Tibial nerve (tissue), 4 donors: ENCODE results near the gene VWA8. TPM values are rescaled to one million over a fixed set of nuclear protein-coding genes. Genes with fewer than 3 reads are reported as not detected.
A peak's percentile ranks its signal among the peaks of the same experiment; 100 is the strongest.

Experiments used
- DNase-seq, 2 donors: peaks; one replicate each; pipeline ENCODE4 v3.0.0-alpha.2; 2019; ENCODE audit warnings: low spot score in 2 of 2
- H3K27ac ChIP-seq, 4 donors: fragments of 200-600 bp; sonication (generic) in 3 of 4; one replicate each; pipeline ENCODE4 v1.5.1; 2017 to 2019; ENCODE audit warnings: mild to moderate bottlenecking in 1 of 4
- H3K27me3 ChIP-seq, 2 donors: fragments of 200-600 bp; sonication (generic) in 1 of 2; one replicate each; pipeline versions ENCODE4 v1.5.1 to v1.6.0; 2017 to 2019
- H3K36me3 ChIP-seq, 3 donors: fragments of 200-600 bp; sonication (generic); one replicate each; pipeline ENCODE4 v1.5.1; 2018 to 2019
- H3K4me1 ChIP-seq, 4 donors: fragments of 200-600 bp; sonication (generic) in 3 of 4; one replicate each; pipeline ENCODE4 v1.5.1; 2017 to 2019
- H3K4me3 ChIP-seq, 4 donors: fragments of 200-600 bp; sonication (generic) in 3 of 4; one replicate each; pipeline ENCODE4 v1.5.1; 2017 to 2019; ENCODE audit warnings: mild to moderate bottlenecking in 1 of 4, moderate library complexity in 1 of 4
- H3K9me3 ChIP-seq, 4 donors: fragments of 200-600 bp; sonication (generic) in 3 of 4; one replicate each; pipeline ENCODE4 v1.5.1; 2017 to 2019
- CTCF ChIP-seq, 5 experiments: fragments of 200-600 bp in 3 of 5; fragments of 450-650 bp in 2 of 5; sonication (generic) in 3 of 5; IDR thresholded peaks; one replicate each; pipeline ENCODE4 v1.5.1; 2016 to 2019; ENCODE audit warnings: antibody characterized with exemption in 5 of 5, mild to moderate bottlenecking in 3 of 5, moderate library complexity in 2 of 5
- EP300 ChIP-seq, 2 donors: sonication (generic); formaldehyde crosslinking; IDR thresholded peaks; one replicate each; pipeline ENCODE4 v1.6.1; 2017; ENCODE audit warnings: antibody characterized with exemption in 2 of 2, mild to moderate bottlenecking in 1 of 2
- POLR2A ChIP-seq, 2 donors: fragments of 450-650 bp; IDR thresholded peaks; one replicate each; pipeline ENCODE4 v1.6.1; 2017; ENCODE audit warnings: antibody characterized with exemption in 2 of 2, mild to moderate bottlenecking in 2 of 2, moderate library complexity in 2 of 2
- WGBS, 2 donors: methylation state at CpG; one replicate each; pipeline ENCODE4 v1.1.5; 2018; 5-methylcytosine and 5-hydroxymethylcytosine counted together
- total RNA-seq, 4 donors: library from RNA; depleted of rRNA; stranded (reverse); fragments of >200 nt; gene quantifications; one replicate each; pipeline ENCODE4 v1.1.0, GENCODE V29; 2016

VWA8 gene
- 10 to 100 TPM; 20.8 to 36.9 (median 22.4) TPM for total RNA-seq

DNA sequence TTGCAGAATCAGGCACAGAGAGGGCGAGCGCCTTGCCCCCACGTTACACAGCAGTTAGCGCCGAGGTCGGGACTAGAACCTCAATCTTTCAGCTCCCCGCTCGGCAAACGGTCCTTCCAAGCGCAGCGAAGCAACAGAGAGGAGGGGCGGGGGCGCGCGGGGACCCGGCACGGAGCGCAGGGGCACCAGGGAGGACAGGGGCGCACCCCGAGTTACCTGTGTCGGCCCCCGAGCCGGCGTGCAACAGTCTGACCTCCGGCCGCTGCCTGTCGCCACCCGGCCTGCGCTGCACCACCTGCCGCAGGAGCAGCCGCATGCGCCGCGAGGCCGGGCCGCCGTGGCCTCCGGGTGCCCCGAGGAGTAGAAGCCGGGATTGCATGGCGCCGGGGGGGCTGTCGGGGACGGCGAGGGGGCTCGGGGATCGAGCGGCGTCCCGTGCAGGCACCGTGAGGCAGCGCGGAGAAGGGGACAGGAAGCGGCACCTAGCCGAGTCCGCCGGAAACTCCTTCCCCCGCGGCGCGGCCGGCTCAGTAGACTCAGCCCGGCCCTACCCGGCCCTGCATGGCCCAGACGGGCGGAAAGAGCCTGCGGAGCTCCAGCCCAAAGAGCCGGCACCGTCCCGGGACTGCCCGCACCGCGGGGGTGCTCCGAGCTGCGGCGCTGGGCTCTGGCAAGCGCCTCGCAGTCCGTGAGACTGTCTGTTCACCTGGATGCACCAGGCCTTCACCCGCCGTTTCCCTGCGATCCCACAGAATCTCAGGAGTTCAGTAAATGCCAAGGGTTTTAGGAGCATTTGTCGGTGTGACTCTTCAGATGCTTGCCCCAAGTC is at the start of gene VWA8:
TSS of gene VWA8 (minus strand) at position 473 of the 829 bp plus-strand sequence. CDS start at position 379, 94 bp downstream.
- H3K9me3 ChIP-seq: no peaks in the 10 kb centered on the region
- H3K4me3 ChIP-seq: peak within 1 kb of the TSS; percentile 51 to 100 (median 80)
- H3K27ac ChIP-seq: peak within 1 kb of the TSS; percentile 34 to 89 (median 86)
- TF ChIP-seq POLR2A (IDR thresholded peaks at IDR 0.05) (no peak), EP300 (IDR thresholded peaks at IDR 0.05) (peak in 1 of 2 donors; percentile 46), CTCF (IDR thresholded peaks at IDR 0.05) (no peak)
- H3K36me3 ChIP-seq: no peaks in the 10 kb centered on the region
- DNase-seq: peak; percentile 30 to 48
- 1 to 4% methylated on average over 16 to 64 of the region's 83 CpGs for WGBS, 2 donors
- H3K4me1 ChIP-seq: peaks cover 0 to 25% (median 2%) of the 10 kb centered on the region in 4 donors
- H3K27me3 ChIP-seq: no peaks in the 10 kb centered on the region

DNA sequence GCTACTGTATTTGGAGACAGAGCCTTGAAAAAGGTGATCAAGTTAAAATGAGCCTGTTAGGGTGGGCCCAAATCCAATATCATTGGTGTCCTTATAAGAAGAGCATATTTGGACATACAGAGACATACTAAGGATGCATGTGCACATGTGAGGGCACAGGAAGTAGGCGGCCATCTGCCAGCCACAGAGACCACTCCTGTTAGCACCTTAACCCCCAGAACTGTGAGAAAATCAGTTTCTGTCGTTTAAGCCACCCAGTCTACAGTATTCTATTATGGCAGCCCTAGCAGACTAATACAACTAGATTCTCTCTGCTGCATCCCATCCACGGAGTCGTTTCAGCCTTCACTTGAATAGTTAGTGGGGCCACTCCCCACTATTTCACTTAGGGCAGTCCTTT is 48.1 kb upstream of the VWA8 start:
- Histone ChIP-seq H3K27me3 (no peaks in the 10 kb centered on the region), H3K4me3 (no peak overlapping the region), H3K36me3 (no peaks in the 10 kb centered on the region), H3K4me1 (no peaks in the 10 kb centered on the region), H3K27ac (no peak overlapping the region), H3K9me3 (no peaks in the 10 kb centered on the region)
- 84 to 86% methylated on average over 4 of the region's 4 CpGs for WGBS, 2 donors
- no peak for DNase-seq
- no peak for TF ChIP-seq EP300 (IDR thresholded peaks at IDR 0.05)
- TF ChIP-seq CTCF (IDR thresholded peaks at IDR 0.05): no peak
- no peak for TF ChIP-seq POLR2A (IDR thresholded peaks at IDR 0.05)

GRCh38 chr13:42007844-42008243 is 46.9 kb upstream of the VWA8 start:
- TF ChIP-seq POLR2A (IDR thresholded peaks at IDR 0.05) (no peak), EP300 (IDR thresholded peaks at IDR 0.05) (no peak), CTCF (IDR thresholded peaks at IDR 0.05) (no peak)
- no peaks in the 10 kb centered on the region for H3K27me3 ChIP-seq
- no peaks in the 10 kb centered on the region for H3K9me3 ChIP-seq
- 63 to 71% methylated on average over 1 of the region's 1 CpG for WGBS, 2 donors
- no peaks in the 10 kb centered on the region for H3K4me1 ChIP-seq
- no peak overlapping the region for H3K27ac ChIP-seq
- no peaks in the 10 kb centered on the region for H3K36me3 ChIP-seq
- DNase-seq: no peak
- no peak overlapping the region for H3K4me3 ChIP-seq

DNA sequence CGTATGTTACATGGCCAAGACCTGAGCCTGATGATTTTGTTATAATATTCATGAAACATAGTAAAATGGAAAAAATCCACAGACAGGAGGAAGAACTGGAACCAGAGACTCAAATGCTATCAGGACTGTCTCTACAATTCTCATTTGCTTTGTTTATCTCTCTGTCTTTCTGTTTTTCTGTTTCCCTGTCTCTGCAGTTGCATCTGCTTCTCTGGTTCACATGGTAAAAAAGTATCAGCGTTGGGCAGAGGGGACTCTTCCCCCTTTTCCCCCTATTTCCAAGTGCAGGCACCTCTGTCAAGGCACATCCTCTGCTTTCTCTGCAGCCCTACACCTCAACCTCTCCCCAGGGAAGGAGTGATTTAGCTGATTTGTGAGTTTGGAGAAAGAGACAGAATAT is 41.2 kb upstream of the VWA8 start:
- WGBS, 2 donors: 78 to 84% methylated on average over 2 of the region's 2 CpGs
- Histone ChIP-seq H3K36me3 (no peaks in the 10 kb centered on the region), H3K27ac (no peak overlapping the region), H3K27me3 (no peaks in the 10 kb centered on the region), H3K4me3 (no peak overlapping the region), H3K4me1 (peaks cover 0 to 3% (median 0%) of the 10 kb centered on the region in 4 donors), H3K9me3 (no peaks in the 10 kb centered on the region)
- TF ChIP-seq POLR2A (IDR thresholded peaks at IDR 0.05) (no peak), EP300 (IDR thresholded peaks at IDR 0.05) (no peak), CTCF (IDR thresholded peaks at IDR 0.05) (no peak)
- no peak for DNase-seq

DNA sequence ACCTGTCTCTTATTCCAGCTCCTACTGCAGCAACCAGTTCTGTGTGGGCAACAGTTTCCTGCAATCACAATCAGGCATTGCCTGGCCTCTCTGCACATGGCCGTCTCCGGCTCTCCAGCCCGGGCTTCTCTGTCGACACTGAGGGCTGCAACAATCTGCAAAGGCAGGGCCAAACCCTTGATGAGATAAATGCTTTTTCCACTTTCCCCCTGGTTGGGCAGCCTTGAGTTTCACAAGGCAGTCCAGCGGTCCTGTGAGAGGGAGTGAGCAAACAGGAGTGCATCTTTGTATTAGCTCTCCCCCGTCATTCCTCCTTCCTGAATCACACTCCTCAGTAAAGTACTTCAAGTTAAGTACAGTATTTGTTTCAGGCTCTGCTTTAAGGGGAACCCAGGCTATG is 40.7 kb upstream of the VWA8 start:
- Histone ChIP-seq H3K4me1 (peaks cover 0 to 3% (median 0%) of the 10 kb centered on the region in 4 donors), H3K27ac (no peak overlapping the region), H3K36me3 (no peaks in the 10 kb centered on the region), H3K9me3 (no peaks in the 10 kb centered on the region), H3K4me3 (no peak overlapping the region), H3K27me3 (no peaks in the 10 kb centered on the region)
- WGBS, 2 donors: 36 to 45% methylated on average over 6 of the region's 6 CpGs
- TF ChIP-seq CTCF (IDR thresholded peaks at IDR 0.05): no peak
- no peak for TF ChIP-seq POLR2A (IDR thresholded peaks at IDR 0.05)
- TF ChIP-seq EP300 (IDR thresholded peaks at IDR 0.05): no peak
- DNase-seq: no peak
